ENCODE measurements around the gene OSBP.

DNA sequence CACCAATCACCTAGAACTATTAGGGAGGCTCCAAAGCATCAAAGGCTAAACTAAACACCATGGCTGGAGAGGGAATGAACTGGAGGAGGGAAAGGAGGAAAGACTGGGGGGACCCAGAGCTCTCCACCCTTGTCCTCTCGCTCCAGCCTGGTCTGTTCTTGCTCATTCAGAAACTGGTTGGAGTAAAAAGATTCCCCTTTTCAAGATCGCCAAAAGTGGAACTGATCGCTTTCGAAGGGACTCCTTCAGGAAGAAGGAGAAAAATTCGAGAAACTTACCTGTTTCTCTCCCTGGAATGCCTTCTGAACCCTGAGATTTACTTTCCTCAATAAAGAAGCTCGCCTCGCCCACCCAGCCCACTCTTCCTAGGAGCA, 57.3 kb downstream of the OSBP start:
- TF ChIP-seq, protein P1, sequence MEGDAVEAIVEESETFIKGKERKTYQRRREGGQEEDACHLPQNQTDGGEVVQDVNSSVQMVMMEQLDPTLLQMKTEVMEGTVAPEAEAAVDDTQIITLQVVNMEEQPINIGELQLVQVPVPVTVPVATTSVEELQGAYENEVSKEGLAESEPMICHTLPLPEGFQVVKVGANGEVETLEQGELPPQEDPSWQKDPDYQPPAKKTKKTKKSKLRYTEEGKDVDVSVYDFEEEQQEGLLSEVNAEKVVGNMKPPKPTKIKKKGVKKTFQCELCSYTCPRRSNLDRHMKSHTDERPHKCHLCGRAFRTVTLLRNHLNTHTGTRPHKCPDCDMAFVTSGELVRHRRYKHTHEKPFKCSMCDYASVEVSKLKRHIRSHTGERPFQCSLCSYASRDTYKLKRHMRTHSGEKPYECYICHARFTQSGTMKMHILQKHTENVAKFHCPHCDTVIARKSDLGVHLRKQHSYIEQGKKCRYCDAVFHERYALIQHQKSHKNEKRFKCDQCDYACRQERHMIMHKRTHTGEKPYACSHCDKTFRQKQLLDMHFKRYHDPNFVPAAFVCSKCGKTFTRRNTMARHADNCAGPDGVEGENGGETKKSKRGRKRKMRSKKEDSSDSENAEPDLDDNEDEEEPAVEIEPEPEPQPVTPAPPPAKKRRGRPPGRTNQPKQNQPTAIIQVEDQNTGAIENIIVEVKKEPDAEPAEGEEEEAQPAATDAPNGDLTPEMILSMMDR (IDR thresholded peaks at IDR 0.05) = no peak
- TF ChIP-seq EP300 (IDR thresholded peaks at IDR 0.05) (no peak), POLR2AphosphoS5 (IDR thresholded peaks at IDR 0.05) (no peak), POLR2A (IDR thresholded peaks at IDR 0.05; ENCODE audit: low read depth) (no peak)
